Upper lobe of left lung (tissue), 6 donors: Measurements from ENCODE around the gene RARB. TPM values are rescaled to one million over a fixed set of nuclear protein-coding genes. Genes with fewer than 3 reads are reported as not detected.

ENCODE experiments used
- ATAC-seq, 2 donors: fragments of 200-7000 bp; cut with Tn5 transposase; one replicate each; pipeline ENCODE4 v1.9.1; 2022; ENCODE audit warnings: mild to moderate bottlenecking in 2 of 2, moderate library complexity in 2 of 2; ENCODE audit not compliant: low FRiP score in 2 of 2
- DNase-seq, 2 donors: peaks; one replicate each; pipeline ENCODE4 v3.0.0-alpha.2; 2019 to 2020
- H3K27ac ChIP-seq, 4 donors: fragments of 200-600 bp; sonication (generic); one replicate each; pipeline ENCODE4 v1.5.1; 2016 to 2019
- H3K27me3 ChIP-seq, 4 donors: fragments of 200-600 bp; sonication (generic); one replicate each; pipeline ENCODE4 v1.5.1; 2017 to 2019
- H3K36me3 ChIP-seq, 4 donors: fragments of 200-600 bp; sonication (generic); one replicate each; pipeline ENCODE4 v1.5.1; 2016 to 2019
- H3K4me1 ChIP-seq, 4 donors: fragments of 200-600 bp; sonication (generic); one replicate each; pipeline ENCODE4 v1.5.1; 2018 to 2019
- H3K4me3 ChIP-seq, 4 donors: fragments of 200-600 bp; sonication (generic); one replicate each; pipeline ENCODE4 v1.5.1; 2017 to 2019; ENCODE audit warnings: mild to moderate bottlenecking in 2 of 4, moderate library complexity in 1 of 4
- H3K9me3 ChIP-seq, 4 donors: fragments of 200-600 bp; sonication (generic); one replicate each; pipeline ENCODE4 v1.5.1; 2018 to 2019
- CTCF ChIP-seq, 6 experiments: fragments of 450-650 bp in 4 of 6; fragments of 200-600 bp in 2 of 6; sonication (generic) in 2 of 6; IDR thresholded peaks; one replicate each; pipeline ENCODE4 v1.5.1; 2016 to 2019; ENCODE audit warnings: antibody characterized with exemption in 6 of 6
- EP300 ChIP-seq, 4 donors: sonication (generic); formaldehyde crosslinking; IDR thresholded peaks; one replicate each; pipeline ENCODE4 v1.5.1; 2017; ENCODE audit warnings: antibody characterized with exemption in 4 of 4, control low read depth in 2 of 4
- POLR2A ChIP-seq, 4 donors: fragments of 450-650 bp; IDR thresholded peaks; one replicate each; pipeline ENCODE4 v1.5.1; 2016 to 2017; ENCODE audit warnings: antibody characterized with exemption in 4 of 4, mild to moderate bottlenecking in 2 of 4
- POLR2AphosphoS5 ChIP-seq, 2 donors: sonication (generic); formaldehyde crosslinking; IDR thresholded peaks; one replicate each; pipeline ENCODE4 v1.5.1; 2017; ENCODE audit warnings: antibody characterized with exemption in 2 of 2
- WGBS, 2 donors: methylation state at CpG; one replicate each; pipeline ENCODE4 v1.1.5; 2017 to 2018; 5-methylcytosine and 5-hydroxymethylcytosine counted together
- total RNA-seq, 6 donors: library from RNA; depleted of rRNA in 4 of 6; stranded (reverse); fragments of >200 nt in 4 of 6; gene quantifications; one replicate each; pipeline versions ENCODE4 v1.1.0 to v1.2.1, GENCODE V29; 2016 to 2021
- donor health status: DM: no; HTN: no; CAD: no; lungs with moderate emphysema.
- donor health status: DM: no; HTN: yes; CAD: no; lungs with severe emphysema.

The RARB gene
- total RNA-seq, 6 donors from 2014 or later: 3.9 to 15.4 (median 6.4) TPM

DNA sequence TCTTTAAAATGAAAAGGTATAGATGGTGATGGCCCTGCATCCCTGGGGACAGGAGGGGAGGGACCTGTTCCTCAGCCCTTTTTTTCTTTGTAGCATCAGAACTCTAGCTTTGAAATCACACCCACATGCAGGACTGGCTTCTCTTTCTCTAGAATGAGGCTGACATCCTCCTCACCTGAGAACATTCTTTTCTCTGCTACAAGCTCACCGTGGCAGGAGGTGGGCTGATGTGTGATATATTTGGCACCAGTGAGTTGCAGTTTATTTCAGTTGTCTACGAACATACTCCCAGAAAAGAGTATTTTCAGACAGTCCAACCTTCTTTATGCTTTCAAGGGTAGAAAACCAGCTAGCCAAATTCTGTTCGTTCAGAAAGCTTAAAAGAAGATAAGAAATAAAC is 43.6 kb upstream of the RARB start:
- no peak overlapping the region for H3K27ac ChIP-seq
- peaks cover 0 to 6% (median 2%) of the 10 kb centered on the region in 4 donors for H3K4me1 ChIP-seq
- 70 to 75% methylated on average over 3 of the region's 3 CpGs for WGBS, 2 donors
- no peak for ATAC-seq
- H3K27me3 ChIP-seq: no peaks in the 10 kb centered on the region
- H3K4me3 ChIP-seq: no peak overlapping the region
- no peaks in the 10 kb centered on the region for H3K9me3 ChIP-seq
- TF ChIP-seq POLR2AphosphoS5 (IDR thresholded peaks at IDR 0.05): no peak
- TF ChIP-seq CTCF (IDR thresholded peaks at IDR 0.05): no peak
- no peak for TF ChIP-seq EP300 (IDR thresholded peaks at IDR 0.05)
- no peak for TF ChIP-seq POLR2A (IDR thresholded peaks at IDR 0.05)
- no peak for DNase-seq
- H3K36me3 ChIP-seq: no peaks in the 10 kb centered on the region

DNA sequence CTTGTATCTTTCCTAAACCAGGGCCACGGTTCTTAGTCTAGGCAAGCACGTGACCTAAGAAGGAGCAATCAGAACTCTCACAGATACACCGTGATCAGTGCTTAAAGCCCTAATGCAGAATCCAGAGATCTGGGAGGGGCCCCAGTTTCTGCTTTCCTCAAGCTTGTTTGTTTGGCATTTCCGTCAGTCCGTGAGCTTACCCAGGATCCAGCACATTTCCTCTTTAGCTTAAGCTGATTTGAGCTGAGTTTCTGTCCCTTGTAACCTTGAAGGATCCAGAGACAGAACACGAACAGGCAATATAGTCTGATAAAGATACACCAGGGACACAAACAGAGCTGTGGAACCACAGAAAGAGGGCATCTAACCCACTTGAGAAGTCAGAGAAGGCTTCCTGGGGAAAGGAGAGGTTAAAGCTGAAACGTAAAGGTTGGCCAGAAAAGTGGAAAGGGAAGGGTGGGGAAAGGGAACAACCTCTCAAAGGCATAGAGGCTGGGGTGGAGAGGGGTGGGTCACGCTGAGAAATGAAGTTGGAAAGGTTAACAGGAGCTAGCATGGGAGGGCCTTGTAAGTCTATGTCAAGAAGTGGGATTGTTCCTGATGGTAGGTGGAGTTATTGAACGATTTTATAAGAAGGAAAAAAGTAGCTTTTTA is 42.1 kb upstream of the RARB start:
- ATAC-seq: no peak
- Histone ChIP-seq H3K4me3 (peak overlapping the region in 1 of 4 donors; percentile 1), H3K9me3 (no peaks in the 10 kb centered on the region), H3K4me1 (peaks cover 0 to 4% (median 0%) of the 10 kb centered on the region in 4 donors), H3K27me3 (no peaks in the 10 kb centered on the region), H3K36me3 (no peaks in the 10 kb centered on the region), H3K27ac (peak overlapping the region in 3 of 4 donors; percentile 14 to 46 (median 41))
- WGBS, 2 donors: 41 to 45% methylated on average over 9 of the region's 9 CpGs
- no peak for TF ChIP-seq POLR2A (IDR thresholded peaks at IDR 0.05)
- TF ChIP-seq EP300 (IDR thresholded peaks at IDR 0.05): no peak
- no peak for TF ChIP-seq CTCF (IDR thresholded peaks at IDR 0.05)
- TF ChIP-seq POLR2AphosphoS5 (IDR thresholded peaks at IDR 0.05): no peak
- DNase-seq: no peak

- Histone ChIP-seq H3K4me1 (peaks cover 0 to 4% (median 0%) of the 10 kb centered on the region in 4 donors), H3K4me3 (no peak overlapping the region), H3K9me3 (no peaks in the 10 kb centered on the region), H3K36me3 (no peaks in the 10 kb centered on the region), H3K27me3 (no peaks in the 10 kb centered on the region), H3K27ac (no peak overlapping the region)
- ATAC-seq (no peak), DNase-seq (no peak)
- WGBS, 2 donors: 91 to 94% methylated on average over 4 of the region's 4 CpGs
- no peak for TF ChIP-seq POLR2A (IDR thresholded peaks at IDR 0.05)
- TF ChIP-seq POLR2AphosphoS5 (IDR thresholded peaks at IDR 0.05): no peak
- TF ChIP-seq CTCF (IDR thresholded peaks at IDR 0.05): no peak
- TF ChIP-seq EP300 (IDR thresholded peaks at IDR 0.05): no peak
Observed at GRCh38 chr3:25386686-25387255, 41.3 kb upstream of the RARB start.

GRCh38 chr3:25390605-25391004 is 37.5 kb upstream of the RARB start:
- no peaks in the 10 kb centered on the region for H3K9me3 ChIP-seq
- H3K4me3 ChIP-seq: no peak overlapping the region
- 79% methylated on average over 3 of the region's 3 CpGs for WGBS, 2 donors
- DNase-seq: no peak
- H3K27me3 ChIP-seq: no peaks in the 10 kb centered on the region
- no peaks in the 10 kb centered on the region for H3K36me3 ChIP-seq
- H3K4me1 ChIP-seq: peaks cover 0 to under 1% (median 0%) of the 10 kb centered on the region in 4 donors
- no peak for ATAC-seq
- H3K27ac ChIP-seq: no peak overlapping the region
- no peak for TF ChIP-seq EP300 (IDR thresholded peaks at IDR 0.05)

DNA sequence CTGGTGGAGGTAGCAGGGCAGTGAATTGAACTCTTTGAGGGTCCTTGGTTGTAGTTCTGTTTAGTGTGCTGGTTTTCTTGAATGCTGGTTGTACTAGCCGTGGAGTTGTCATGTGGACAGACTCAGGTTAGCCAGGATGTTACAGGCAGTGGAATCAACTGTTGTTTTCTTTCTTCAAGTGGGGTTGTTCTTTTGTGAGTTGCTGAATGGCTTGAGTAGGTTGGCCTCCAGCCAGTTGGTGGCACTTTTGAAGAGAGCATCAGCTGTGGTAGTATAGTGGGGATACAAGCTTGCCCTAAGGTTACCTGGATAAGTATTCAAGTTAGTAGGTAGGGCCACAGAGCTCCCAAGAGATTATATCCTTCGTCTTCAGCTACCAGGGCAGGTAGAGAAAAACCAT is 31.8 kb upstream of the RARB start:
- TF ChIP-seq CTCF (IDR thresholded peaks at IDR 0.05): no peak
- no peak for TF ChIP-seq EP300 (IDR thresholded peaks at IDR 0.05)
- TF ChIP-seq POLR2A (IDR thresholded peaks at IDR 0.05): no peak
- no peak for TF ChIP-seq POLR2AphosphoS5 (IDR thresholded peaks at IDR 0.05)
- Histone ChIP-seq H3K27me3 (no peaks in the 10 kb centered on the region), H3K4me1 (no peaks in the 10 kb centered on the region), H3K4me3 (no peak overlapping the region), H3K9me3 (no peaks in the 10 kb centered on the region), H3K27ac (no peak overlapping the region), H3K36me3 (no peaks in the 10 kb centered on the region)
- WGBS, 2 donors: 84 to 85% methylated on average over 2 of the region's 2 CpGs
- DNase-seq (no peak), ATAC-seq (no peak)
